GM19240 (cell line): ENCODE measurements around the gene DGLUCY.
"Not testable (repeated sequence)": the region's sequence is repeated elsewhere in the genome, so short reads cannot be mapped to it uniquely, and the experiment has no call there.

Source experiments
- DNase-seq: peaks from one replicate; pipeline ENCODE4 v3.0.0; 2011; ENCODE audit warnings: low spot score; ENCODE audit not compliant: insufficient read length

Gene DGLUCY

GRCh38 chr14:91113829-91114078 is at the start of gene DGLUCY:
Gene DGLUCY, plus strand, starts transcription at chr14:91114073. Its CDS starts 46,222 bp downstream, at chr14:91160295.
- peak; percentile 69 for DNase-seq

- no peak for DNase-seq
These were observed 48.6 kb upstream of the DGLUCY start for GRCh38 chr14:91065266-91065665.

GRCh38 chr14:91067186-91067585 is 46.7 kb upstream of the DGLUCY start:
- DNase-seq = no peak

GRCh38 chr14:91068642-91069041 is 45.2 kb upstream of the DGLUCY start:
- no peak for DNase-seq

GRCh38 chr14:91070572-91070971 is 43.3 kb upstream of the DGLUCY start:
- no peak for DNase-seq

- no peak for DNase-seq
These were observed 38.3 kb upstream of the DGLUCY start for GRCh38 chr14:91075553-91075952.

- DNase-seq = no peak
These were observed 35.7 kb upstream of the DGLUCY start for GRCh38 chr14:91078095-91078737.

GRCh38 chr14:91080071-91080470 is 33.8 kb upstream of the DGLUCY start:
- DNase-seq = no peak

GRCh38 chr14:91082282-91082681 is 31.6 kb upstream of the DGLUCY start:
- DNase-seq = no peak

- DNase-seq = no peak
These were observed 29.4 kb upstream of the DGLUCY start for GRCh38 chr14:91084516-91084915.

- not testable (repeated sequence) for DNase-seq
These were observed 26.4 kb upstream of the DGLUCY start for GRCh38 chr14:91087470-91087869.

GRCh38 chr14:91088585-91089235 is 25.2 kb upstream of the DGLUCY start:
- DNase-seq = no peak

GRCh38 chr14:91089958-91090535 is 23.8 kb upstream of the DGLUCY start:
- no peak for DNase-seq

GRCh38 chr14:91090743-91091142 is 23.1 kb upstream of the DGLUCY start:
- no peak for DNase-seq

GRCh38 chr14:91092073-91092472 is 21.8 kb upstream of the DGLUCY start:
- DNase-seq = no peak

GRCh38 chr14:91093743-91094472 is 20.0 kb upstream of the DGLUCY start:
- DNase-seq = not testable (repeated sequence)

GRCh38 chr14:91094772-91095171 is 19.1 kb upstream of the DGLUCY start:
- no peak for DNase-seq

- DNase-seq = no peak
These were observed 18.7 kb upstream of the DGLUCY start for GRCh38 chr14:91095178-91095577.

- DNase-seq = not testable (repeated sequence)
These were observed 16.2 kb upstream of the DGLUCY start for GRCh38 chr14:91097657-91098056.

GRCh38 chr14:91098591-91098990 is 15.3 kb upstream of the DGLUCY start:
- DNase-seq = no peak

GRCh38 chr14:91100102-91100501 is 13.8 kb upstream of the DGLUCY start:
- no peak for DNase-seq

- no peak for DNase-seq
These were observed 10.8 kb upstream of the DGLUCY start for GRCh38 chr14:91103116-91103515.
